HG02678 (cell line): Measurements from ENCODE around the gene PSME1.

ENCODE experiments used
- ATAC-seq: cut with Tn5 transposase; IDR thresholded peaks from one replicate; pipeline ENCODE4 v1.9.1; 2021; ENCODE audit warnings: mild to moderate bottlenecking, moderate library complexity; ENCODE audit not compliant: unreplicated experiment

The PSME1 gene

GRCh38 chr14:24135834-24136683 is at the start of gene PSME1:
TSS of gene PSME1 (plus strand) at chr14:24136194. CDS start at chr14:24136263, 69 bp downstream.
- ATAC-seq = peak; percentile 90

- no peak for ATAC-seq
Observed at GRCh38 chr14:24087004-24087403, 49.0 kb upstream of the PSME1 start.

- no peak for ATAC-seq
Observed at GRCh38 chr14:24088095-24088494, 47.9 kb upstream of the PSME1 start.

- ATAC-seq = no peak
Observed at GRCh38 chr14:24089890-24090289, 46.1 kb upstream of the PSME1 start.

GRCh38 chr14:24092110-24092504 is 43.9 kb upstream of the PSME1 start:
- ATAC-seq = no peak

- no peak for ATAC-seq
Observed at GRCh38 chr14:24092505-24093206, 43.3 kb upstream of the PSME1 start.

- ATAC-seq = no peak
Observed at GRCh38 chr14:24093207-24093900, 42.6 kb upstream of the PSME1 start.

- ATAC-seq = peak; percentile 49
Observed at GRCh38 chr14:24093901-24094840, 41.8 kb upstream of the PSME1 start, which contains the start of gene PCK2. TSS of gene PCK2 (plus strand) at chr14:24094311. CDS start at chr14:24094406, 95 bp downstream.

GRCh38 chr14:24094841-24095270 is 41.1 kb upstream of the PSME1 start:
- ATAC-seq = no peak

GRCh38 chr14:24095271-24096068 is 40.5 kb upstream of the PSME1 start:
- ATAC-seq = peak; percentile 66

GRCh38 chr14:24096545-24097181 is 39.3 kb upstream of the PSME1 start:
- ATAC-seq = no peak

GRCh38 chr14:24098229-24098926 is 37.6 kb upstream of the PSME1 start:
- ATAC-seq = no peak

- no peak for ATAC-seq
Observed at GRCh38 chr14:24098927-24099813, 36.8 kb upstream of the PSME1 start.

- no peak for ATAC-seq
Observed at GRCh38 chr14:24100197-24100981, 35.6 kb upstream of the PSME1 start.

- ATAC-seq = no peak
Observed at GRCh38 chr14:24100982-24101494, 35.0 kb upstream of the PSME1 start.

GRCh38 chr14:24102357-24103048 is 33.5 kb upstream of the PSME1 start:
- no peak for ATAC-seq
